GM21723 (cell line): ENCODE data around the gene GUK1.
"Not testable (repeated sequence)": the region's sequence is repeated elsewhere in the genome, so short reads cannot be mapped to it uniquely, and the experiment has no call there.

Experiments used
- ATAC-seq: cut with Tn5 transposase; IDR thresholded peaks from one replicate; pipeline ENCODE4 v1.9.1; 2021; ENCODE audit warnings: mild to moderate bottlenecking, moderate library complexity; ENCODE audit not compliant: unreplicated experiment

The GUK1 gene

GRCh38 chr1:228104526-228105269 lies 35.4 kb upstream of the GUK1 start:
- ATAC-seq = no peak

DNA sequence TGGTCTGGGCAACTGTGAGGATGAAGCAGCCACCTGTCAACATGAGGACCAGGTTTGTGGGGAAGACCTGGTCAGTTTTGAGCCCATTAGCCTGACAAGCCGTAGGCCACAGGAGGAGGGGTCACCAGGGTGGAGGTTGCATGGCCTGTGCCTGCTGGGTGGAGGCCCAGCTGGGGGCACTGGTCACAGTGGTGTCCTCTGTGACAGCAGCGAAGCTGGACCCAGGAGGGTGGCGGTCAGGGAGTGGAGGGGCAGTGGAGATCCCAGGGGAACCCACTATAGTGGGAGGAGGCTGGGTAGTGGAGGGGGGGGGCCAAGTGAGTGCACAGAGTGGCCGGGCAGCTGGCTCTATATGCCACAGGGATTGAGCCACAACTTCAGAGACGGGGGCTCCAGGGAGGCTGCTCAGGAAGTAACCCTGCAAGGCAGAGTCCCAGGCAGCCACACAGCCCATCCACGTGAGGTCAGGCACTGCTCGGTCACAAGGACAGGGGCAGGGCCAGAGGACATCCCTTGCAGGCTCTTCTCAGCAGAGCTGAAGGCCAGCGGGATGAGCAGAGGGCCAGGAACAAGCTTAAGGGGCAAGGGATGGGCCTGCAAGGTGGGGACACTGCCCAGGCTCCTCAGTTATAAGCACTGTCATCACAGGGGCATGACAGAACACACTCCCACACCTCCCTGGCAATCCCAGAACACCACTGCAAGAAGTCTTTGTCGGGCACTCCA lies 34.6 kb upstream of the GUK1 start:
- ATAC-seq = no peak

GRCh38 chr1:228105996-228106799 lies 33.9 kb upstream of the GUK1 start:
- ATAC-seq = no peak

GRCh38 chr1:228106800-228107054 lies 33.4 kb upstream of the GUK1 start:
- no peak for ATAC-seq

DNA sequence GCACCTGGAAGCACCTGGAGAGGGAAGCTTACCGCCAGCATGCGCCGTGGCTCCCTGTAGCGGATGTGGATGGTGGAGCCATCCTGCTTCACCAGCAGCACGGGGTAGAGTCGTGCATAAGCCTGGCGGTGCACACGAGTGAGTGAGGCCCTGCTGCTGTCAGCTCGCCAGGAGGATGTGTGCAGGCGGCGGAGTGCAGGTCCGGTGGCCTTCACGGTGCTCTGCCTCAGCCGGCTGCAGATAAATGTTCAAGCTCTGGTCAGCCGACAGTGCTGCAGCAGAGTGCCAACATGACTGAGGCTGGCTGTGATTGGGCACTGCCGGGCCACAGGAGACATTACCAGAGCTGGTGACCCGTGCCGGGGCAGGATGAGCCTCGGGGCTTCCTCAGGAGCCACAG lies 32.4 kb upstream of the GUK1 start:
- ATAC-seq = no peak

DNA sequence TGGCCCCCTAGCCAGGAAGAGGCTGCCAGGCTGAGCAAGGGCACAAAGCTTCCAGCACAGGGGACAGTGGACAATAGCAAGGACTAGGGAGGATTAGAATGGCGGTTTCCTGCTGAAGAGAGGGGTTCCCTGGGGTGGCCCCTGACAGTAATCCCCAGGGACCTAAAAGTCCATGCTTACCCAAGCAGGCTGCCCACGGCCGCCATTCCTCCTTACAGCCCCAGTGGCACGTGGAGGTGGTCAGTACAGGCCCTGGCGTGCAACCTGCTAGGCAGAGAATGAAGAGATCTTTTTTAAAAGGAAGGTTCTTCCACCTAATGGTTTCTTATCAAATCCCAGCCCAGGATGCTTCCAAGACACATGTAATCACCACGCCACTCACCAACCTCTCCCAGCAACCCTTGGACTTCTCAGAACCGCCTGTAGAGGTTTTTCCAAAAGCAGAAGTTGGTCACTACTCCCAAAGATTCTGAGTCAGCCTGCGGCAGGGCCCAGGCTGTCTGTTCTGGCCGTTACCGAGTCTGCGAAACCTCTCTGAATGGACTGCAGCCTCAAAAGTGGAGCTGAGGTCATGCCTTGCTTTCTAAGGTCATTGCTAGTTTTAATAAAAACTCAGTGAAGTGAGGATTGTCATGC lies 31.9 kb upstream of the GUK1 start:
- no peak for ATAC-seq

- no peak for ATAC-seq
Measured at GRCh38 chr1:228108742-228109072, 31.4 kb upstream of the GUK1 start.

DNA sequence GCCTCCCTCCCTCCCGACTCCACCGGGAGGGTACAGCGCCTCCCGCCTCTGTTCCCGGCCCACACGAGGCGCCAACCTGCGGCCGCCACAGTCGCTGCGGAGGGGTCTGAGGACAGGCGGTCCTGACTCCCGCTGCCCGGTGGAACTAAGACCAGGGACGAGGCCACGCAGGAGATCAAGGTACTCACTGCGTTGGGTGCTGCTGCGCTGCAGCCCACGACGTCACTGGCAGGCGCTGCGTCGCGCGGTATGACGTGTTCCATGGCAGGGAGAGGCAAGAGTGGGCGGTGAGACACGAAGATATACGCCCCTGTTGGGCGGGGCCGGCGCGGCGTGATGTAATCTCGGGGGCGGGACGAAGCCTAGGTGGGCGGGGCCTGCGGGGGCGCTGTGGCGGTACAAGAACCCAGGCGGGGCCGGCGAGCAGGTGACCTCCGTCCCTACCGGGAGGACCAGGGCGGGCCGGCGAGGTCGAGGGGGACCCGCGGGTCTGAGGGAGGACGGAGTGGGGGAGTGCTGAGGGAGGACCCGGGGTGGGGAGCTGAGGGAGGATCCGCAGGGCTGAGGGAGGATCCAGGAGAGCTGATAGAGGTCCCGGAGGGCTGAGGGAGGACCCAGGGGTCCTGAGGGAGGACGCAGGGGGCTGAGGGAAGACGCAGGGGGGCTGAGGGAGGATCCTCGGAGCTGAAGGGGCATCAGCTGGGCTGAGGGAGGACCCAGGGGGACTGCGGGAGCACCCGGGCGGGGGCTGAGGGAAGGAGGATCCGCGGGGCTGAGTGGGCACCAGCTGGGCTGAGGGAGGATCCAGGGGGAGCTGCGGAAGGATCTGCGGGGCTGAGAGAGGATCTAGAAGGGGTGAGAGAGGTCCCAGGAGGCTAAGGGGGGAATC lies 30.8 kb upstream of the GUK1 start, which contains the start of gene MRPL55:
MRPL55 (minus strand) TSS at position 227 of the 889 bp plus-strand sequence. CDS start 1,039 bp downstream, outside the sequence.
- ATAC-seq = peak; percentile 87

DNA sequence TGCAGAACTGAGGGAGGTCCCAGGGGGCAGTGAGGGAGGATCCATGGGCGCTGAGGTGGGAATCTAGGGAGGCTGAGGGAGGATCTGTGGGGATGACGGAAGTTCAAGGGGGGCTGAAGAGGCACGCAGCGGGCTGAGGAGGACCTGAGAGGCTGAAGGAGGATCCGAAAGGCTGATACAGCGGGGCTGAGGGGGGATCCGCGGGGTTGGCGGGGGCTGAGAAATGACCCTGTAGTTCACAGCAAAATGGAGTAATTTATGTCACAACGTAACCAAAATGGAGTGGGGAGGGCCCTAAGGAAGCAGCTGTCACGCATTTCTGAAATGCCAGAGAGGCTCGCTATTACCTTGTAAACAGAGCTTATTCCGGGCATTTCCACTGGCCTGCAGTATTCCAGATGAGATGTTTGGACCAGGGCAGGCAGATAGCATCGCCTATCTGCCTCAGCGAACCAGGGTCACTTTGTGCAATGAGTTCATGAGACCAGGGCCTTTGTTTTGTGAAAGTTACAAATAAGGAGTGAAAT lies 30.1 kb upstream of the GUK1 start:
- ATAC-seq = no peak

DNA sequence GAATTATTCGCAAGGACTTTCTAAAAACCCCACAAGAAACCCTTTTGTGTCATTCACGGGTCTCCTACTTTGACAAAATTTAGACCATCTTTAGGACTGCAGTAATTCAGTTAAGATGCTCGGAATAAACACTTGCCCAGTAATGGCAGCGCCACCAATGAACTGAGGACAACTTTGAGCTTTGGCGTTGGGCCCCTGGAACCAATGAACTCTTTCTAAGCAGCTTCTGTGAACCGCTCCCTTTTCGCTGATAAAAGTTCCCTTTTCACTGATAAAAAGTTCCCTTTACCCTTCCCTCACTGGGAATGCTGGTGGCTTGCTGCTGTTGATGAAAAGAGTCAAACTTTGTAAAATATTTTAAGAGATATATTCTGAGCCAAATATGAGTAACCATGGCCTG lies 29.5 kb upstream of the GUK1 start:
- ATAC-seq = no peak

- ATAC-seq = not testable (repeated sequence)
Measured at GRCh38 chr1:228111315-228111714, 28.8 kb upstream of the GUK1 start.

- ATAC-seq = no peak
Measured at GRCh38 chr1:228112167-228112566, 27.9 kb upstream of the GUK1 start.

- no peak for ATAC-seq
Measured at GRCh38 chr1:228112617-228113016, 27.5 kb upstream of the GUK1 start.

DNA sequence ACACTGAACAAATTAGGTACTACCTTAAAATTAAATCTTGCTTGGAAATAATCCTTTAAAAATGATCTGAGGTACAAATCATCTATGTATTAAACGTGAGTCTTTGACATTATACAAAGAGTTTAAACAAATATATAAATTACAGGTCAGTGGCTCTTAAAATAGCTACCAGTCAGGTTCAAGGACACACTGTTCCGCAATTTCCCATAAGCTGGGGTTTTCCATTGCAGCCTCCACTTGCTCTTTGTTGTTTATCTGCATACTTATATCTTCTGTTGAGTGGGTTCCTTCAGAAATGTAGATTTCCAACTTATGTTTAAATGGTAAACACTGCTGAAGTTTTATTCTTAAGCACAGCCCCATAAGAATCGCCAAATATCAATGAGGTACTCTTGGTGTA lies 25.3 kb upstream of the GUK1 start:
- ATAC-seq = no peak

DNA sequence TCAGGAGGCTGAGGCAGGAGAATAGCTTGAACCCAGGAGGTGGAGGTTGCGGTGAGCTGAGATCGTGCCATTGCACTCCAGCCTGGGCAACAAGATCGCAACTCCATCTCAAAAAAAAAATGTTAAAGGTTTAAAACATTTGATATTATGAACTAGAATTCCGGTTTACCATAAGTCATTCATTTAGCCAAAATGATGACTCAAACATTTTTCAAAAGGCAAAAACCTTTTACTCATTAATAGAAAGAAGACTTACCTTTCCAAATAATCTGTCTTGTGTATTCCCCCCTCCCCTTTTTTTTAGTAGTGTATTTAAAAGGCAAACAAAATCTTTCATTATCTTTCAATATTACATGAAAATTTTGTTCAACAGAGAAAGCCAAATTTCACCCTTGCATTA lies 22.7 kb upstream of the GUK1 start:
- ATAC-seq = no peak

DNA sequence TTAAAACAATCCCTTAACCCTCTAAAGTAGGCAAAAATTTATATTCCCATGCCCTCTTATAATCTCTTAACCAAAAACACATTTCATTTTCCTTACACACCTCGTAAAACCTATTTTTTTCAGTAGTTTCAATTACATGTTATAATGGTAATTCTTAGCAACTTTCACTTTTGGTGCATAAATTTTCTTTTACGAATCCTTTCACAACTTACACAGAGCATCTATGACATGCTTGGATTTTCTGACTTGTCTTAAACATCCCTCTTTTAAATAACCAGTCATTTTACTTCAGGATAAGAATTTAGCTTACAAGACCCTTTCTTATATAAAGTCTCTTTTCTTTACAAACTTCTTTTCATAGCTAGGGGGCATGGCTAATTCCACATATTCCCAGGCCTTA lies 22.0 kb upstream of the GUK1 start:
- ATAC-seq = no peak

- ATAC-seq = no peak
Measured at GRCh38 chr1:228120351-228120750, 19.7 kb upstream of the GUK1 start.

DNA sequence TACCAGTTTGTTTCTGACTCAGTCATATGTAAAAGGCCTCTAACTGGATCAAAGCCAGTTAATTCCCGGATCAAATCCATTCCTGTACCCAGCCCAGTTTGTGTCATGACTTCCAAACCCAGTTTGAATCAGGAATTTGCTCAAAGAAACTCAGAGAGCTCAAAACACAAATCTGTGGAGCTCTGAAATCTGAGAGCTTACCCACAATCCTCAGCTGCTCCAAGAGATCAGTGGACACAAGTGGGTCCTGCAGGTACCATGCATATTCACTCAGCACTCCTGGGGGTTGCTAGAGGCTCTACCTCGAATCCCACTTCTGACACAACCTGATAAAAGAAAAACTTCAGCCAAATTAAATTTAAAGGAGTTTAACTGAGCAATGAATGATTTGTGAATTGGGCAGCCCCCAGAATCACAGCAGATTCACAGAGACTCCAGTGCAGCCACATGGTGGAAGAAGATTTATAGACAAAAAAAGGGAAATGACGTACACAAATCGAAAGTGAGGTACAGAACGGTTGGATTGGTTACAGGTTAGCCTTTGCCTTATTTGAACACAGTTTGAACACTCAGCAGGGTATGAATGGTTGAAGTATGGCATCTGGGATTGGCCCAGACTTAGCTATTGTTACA lies 19.1 kb upstream of the GUK1 start:
- no peak for ATAC-seq

- ATAC-seq = no peak
Measured at GRCh38 chr1:228122921-228123441, 17.1 kb upstream of the GUK1 start.

DNA sequence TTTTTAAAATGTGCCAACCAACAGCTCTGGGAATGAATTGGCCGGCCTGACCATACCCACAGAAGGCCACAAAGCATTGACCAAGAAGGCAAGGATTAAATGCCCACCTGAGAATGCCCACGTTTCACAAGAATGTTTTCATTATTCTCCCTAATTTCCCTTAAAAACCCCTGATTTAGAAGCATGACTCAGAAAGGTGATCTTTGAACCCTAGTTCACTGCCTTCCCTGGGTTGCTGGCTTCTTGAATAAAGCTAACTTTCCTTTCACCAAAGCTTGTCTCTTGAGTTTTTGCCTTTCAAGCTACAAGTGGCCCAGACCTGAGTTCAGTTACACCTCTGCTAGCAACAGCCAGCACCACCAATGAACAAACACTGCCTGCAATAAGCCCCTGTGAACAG lies 16.6 kb upstream of the GUK1 start:
- ATAC-seq = no peak
